GM18507 (cell line): Measurements from ENCODE around the gene COPS9.

Source experiments
- DNase-seq: peaks from one replicate; pipeline ENCODE4 v3.0.0; 2011; ENCODE audit warnings: low read depth; ENCODE audit not compliant: insufficient read length; ENCODE audit errors: extremely low spot score
- FAIRE-seq: peaks from 2 replicates; lab custom pipeline; 2011; peaks lifted over from hg19 to GRCh38; lab: Jason Lieb, UNC

The COPS9 gene

GRCh38 chr2:240153418-240153817, 17.3 kb upstream of the COPS9 start:
- FAIRE-seq (no peak), DNase-seq (no peak)

GRCh38 chr2:240151477-240152031, 15.4 kb upstream of the COPS9 start:
- FAIRE-seq (no peak), DNase-seq (no peak)

GRCh38 chr2:240149943-240150784, 14.1 kb upstream of the COPS9 start:
- FAIRE-seq (peak; percentile 57), DNase-seq (peak; percentile 49)

DNA sequence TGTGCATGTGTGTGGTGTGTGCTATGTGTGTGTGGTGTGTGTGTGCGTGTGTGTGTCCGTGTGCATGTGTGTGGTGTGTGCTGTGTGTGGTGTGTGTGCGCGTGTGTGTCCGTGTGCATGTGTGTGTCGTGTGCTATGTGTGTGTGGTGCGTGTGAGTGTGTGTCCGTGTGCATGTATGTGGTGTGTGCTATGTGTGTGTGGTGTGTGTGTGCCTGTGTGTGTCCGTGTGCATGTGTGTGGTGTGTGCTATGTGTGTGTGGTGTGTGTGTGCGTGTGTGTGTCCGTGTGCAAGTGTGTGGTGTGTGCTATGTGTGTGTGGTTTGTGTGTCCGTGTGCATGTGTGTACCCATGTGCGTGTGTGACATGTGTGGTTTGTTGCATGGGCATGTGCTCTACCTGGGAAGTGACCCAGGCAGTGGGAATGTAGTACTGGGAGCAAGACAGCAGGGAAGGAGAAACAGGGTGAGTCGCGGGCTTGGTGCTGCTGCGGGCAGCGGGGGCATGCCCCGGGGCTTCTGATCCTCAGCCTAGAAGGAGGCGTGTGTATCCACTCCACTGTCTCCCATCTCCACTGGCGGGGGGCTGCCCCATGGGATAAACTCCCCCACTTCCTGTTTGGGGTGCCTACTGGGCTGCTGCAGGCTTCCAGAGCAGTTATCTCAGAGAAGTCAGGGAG, 11.9 kb upstream of the COPS9 start:
- no peak for DNase-seq
- no peak for FAIRE-seq

DNA sequence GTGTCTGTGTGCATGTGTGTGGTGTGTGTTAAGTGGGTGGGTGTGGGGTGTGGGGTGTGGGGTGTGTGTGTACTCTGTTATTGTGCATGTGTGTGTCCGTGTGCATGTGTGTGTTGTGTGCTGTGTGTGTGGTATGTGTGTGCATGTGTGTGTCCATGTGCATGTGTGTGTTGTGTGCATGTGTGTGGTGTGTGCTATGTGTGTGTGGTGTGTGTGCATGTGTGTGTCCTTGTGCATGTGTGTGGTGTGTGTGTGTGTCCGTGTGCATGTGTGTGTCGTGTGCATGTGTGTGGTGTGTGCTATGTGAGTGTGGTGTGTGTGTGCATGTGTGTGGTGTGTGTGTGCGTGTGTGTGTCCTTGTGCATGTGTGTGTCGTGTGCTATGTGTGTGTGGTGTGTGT, 11.3 kb upstream of the COPS9 start:
- FAIRE-seq = no peak
- DNase-seq = no peak

DNA sequence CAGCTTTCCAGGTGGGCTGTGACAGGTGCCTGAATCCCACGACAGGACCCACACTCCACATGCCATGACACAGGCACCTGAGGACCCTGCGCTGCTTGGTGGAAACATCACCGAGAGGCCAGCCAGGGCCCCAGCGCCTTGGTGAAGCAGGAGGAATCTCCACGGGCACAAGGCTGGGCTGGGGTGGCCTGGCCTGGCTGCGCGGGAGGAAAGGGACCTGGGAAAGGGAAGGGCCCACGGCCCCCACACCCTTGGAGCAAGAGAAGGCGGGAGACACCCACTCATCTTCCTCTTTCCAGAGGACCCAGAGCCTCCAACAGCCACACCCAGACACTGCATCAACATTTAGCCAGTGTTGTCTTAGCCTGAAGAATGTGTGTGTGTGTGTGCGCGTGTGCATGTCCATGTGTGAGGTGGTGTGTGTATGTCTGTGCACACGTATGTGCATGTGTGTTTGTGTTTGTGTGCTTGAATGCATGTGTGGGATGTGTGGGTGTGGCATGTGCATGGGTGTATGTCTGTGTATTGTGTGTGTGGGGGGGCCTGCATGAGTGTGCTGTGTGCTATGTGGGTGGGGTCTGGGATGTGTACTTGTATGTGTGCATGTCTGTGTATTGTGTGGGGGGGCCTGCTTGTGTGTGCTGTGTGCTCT, 10.6 kb upstream of the COPS9 start:
- FAIRE-seq (no peak), DNase-seq (no peak)

- DNase-seq = no peak
- FAIRE-seq = no peak
Observed at GRCh38 chr2:240146141-240146561, 10.0 kb upstream of the COPS9 start.

DNA sequence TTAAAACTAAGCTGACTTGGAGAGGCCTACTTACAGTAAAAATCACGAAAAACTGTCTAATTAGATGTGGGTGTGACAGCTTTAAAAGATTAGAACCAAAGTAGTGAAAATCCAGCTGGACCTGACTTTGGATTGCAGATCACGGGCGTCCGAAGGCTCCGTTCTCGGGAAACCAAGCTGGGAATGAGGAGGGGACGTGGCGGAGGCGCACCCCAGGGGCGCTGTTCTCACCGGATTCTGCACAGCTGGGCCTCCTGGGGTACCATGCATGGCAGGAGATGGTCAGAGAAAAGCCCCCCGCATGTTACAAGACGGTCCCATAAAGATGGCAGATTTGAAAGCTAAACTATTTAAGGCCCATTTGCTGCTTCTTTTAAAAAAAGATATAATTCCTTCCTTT, 9.4 kb upstream of the COPS9 start:
- FAIRE-seq (no peak), DNase-seq (no peak)

- DNase-seq = no peak
- no peak for FAIRE-seq
Observed at GRCh38 chr2:240144649-240145261, 8.7 kb upstream of the COPS9 start.

GRCh38 chr2:240143801-240144648, 7.9 kb upstream of the COPS9 start:
- FAIRE-seq (peak; percentile 66), DNase-seq (peak; percentile 60)

DNA sequence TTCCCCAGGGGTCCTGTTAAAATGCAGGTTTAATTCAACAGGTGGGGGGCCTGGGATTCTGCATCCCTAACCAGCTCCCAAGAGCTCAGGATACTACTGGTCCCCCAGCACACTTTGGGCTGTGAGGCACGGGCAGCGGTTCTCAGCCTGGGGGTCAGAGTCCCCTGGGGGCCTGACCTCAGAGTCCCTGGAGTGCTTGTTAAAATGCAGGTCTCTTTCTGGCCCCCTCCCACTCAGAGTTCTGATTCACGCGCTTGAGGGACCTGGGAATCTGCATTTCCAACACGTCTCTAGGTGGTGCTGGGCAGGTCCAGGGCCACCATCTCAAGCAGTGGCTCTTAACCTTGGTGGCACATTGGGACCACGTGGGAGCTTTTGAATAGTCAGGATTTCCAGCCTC, 7.2 kb upstream of the COPS9 start:
- no peak for DNase-seq
- FAIRE-seq = no peak

- FAIRE-seq = no peak
Observed at GRCh38 chr2:240142859-240143258, 6.8 kb upstream of the COPS9 start.

DNA sequence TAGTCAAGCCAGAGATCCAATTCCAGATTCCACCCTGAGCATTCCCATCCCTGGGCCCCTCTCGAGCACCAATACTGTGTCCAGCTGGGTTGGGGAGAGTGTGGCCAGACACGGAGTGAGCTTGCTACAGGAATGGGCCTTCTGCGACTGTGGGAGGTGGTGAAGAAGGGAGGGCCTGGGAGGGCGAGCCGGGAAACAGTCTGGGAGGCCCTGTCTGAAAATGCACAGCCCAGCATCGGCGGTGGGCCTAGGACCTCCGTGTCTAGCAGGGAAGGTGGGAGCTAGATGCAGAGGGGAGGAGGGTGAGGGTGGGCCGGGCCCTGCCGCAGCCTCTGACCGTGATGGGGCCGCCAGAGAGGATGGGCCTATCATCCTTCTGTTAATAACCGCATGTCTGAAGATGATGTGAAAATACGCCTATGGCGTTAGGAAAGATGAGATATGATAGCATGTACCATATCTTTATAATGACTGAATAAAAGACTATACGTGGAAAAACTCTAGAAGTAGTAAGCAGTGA, 6.2 kb upstream of the COPS9 start:
- DNase-seq = no peak
- no peak for FAIRE-seq

More at GRCh38 chr2:240142859-240143258, 6.8 kb upstream of the COPS9 start:
- no peak for DNase-seq

GRCh38 chr2:240141736-240142135, 5.6 kb upstream of the COPS9 start:
- FAIRE-seq = no peak
- DNase-seq = no peak

GRCh38 chr2:240140920-240141319, 4.8 kb upstream of the COPS9 start:
- FAIRE-seq = no peak
- DNase-seq = no peak

- FAIRE-seq (no peak), DNase-seq (no peak)
Observed at GRCh38 chr2:240140511-240140910, 4.4 kb upstream of the COPS9 start, which contains the start of gene OTOS. Gene OTOS, minus strand, starts transcription at chr2:240140658. Its CDS starts 332 bp downstream, at chr2:240140326.

- no peak for DNase-seq
- FAIRE-seq = no peak
Observed at GRCh38 chr2:240139666-240140393, 3.7 kb upstream of the COPS9 start.

GRCh38 chr2:240139011-240139441, 2.9 kb upstream of the COPS9 start:
- DNase-seq (no peak), FAIRE-seq (no peak)
